Measurements from ENCODE around the gene CSTF2.
"Not testable (repeated sequence)": the region's sequence is repeated elsewhere in the genome, so short reads cannot be mapped to it uniquely, and the experiment has no call there.

Gene CSTF2

DNA sequence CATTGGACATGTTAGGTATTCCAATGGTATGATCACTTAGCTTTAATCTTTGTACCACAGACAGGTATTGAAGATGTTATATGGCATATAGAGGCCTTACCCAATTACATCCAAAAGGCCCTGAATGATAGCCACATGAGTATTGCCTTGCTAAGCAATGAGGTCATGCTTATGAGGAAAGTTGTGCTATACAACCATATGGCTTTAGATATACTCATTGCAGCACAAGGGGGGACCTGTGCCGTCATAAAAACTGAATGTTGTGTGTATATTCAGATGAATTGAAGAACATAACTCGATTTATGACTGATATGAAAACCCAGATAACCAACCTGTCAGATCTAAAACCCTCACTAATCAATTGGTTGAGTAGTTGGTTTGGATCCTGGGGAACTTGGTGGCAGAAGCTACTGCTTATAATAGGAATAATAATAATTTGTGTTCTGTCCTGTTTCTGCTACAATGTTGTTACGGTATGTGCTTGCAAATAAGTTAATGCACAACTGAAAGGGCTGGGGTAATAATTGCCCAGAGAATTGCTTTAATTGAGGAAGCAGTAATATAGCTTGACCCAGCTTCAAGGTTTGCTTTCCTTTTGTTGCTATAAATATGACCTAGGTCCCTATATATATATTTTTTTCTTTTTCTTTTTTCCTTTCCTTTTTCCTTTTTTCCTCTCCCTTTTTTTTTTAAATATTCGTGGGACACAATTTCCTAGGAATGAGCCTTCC is 21.5 kb upstream of the CSTF2 start:
- no peaks in the 10 kb centered on the region for H3K27me3 ChIP-seq (ENCODE audit: insufficient read depth, low read length, poor library complexity, severe bottlenecking)
- H3K9me3 ChIP-seq (ENCODE audit: insufficient read depth, low read depth, low read length) = no peaks in the 10 kb centered on the region
- H3K4me3 ChIP-seq (ENCODE audit: low read length, poor library complexity, severe bottlenecking) = no peak overlapping the region
- no peaks in the 10 kb centered on the region for H4K20me1 ChIP-seq (ENCODE audit: insufficient read depth, low read length, poor library complexity, severe bottlenecking)
- no peaks in the 10 kb centered on the region for H3K79me2 ChIP-seq (ENCODE audit: insufficient read depth, low read length)
- no peak overlapping the region for H2AFZ ChIP-seq (ENCODE audit: low read length)
- no peaks in the 10 kb centered on the region for H3K9me2 ChIP-seq (replicated peaks; ENCODE audit: low read depth, low read length)
- no peak overlapping the region for H3K4me2 ChIP-seq (ENCODE audit: low read depth, low read length, poor library complexity, severe bottlenecking)
- no peak for TF ChIP-seq EZH2phosphoT487 (IDR thresholded peaks at IDR 0.05; ENCODE audit: borderline replicate concordance)
- TF ChIP-seq, protein P1, sequence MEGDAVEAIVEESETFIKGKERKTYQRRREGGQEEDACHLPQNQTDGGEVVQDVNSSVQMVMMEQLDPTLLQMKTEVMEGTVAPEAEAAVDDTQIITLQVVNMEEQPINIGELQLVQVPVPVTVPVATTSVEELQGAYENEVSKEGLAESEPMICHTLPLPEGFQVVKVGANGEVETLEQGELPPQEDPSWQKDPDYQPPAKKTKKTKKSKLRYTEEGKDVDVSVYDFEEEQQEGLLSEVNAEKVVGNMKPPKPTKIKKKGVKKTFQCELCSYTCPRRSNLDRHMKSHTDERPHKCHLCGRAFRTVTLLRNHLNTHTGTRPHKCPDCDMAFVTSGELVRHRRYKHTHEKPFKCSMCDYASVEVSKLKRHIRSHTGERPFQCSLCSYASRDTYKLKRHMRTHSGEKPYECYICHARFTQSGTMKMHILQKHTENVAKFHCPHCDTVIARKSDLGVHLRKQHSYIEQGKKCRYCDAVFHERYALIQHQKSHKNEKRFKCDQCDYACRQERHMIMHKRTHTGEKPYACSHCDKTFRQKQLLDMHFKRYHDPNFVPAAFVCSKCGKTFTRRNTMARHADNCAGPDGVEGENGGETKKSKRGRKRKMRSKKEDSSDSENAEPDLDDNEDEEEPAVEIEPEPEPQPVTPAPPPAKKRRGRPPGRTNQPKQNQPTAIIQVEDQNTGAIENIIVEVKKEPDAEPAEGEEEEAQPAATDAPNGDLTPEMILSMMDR (conservative IDR thresholded peaks at IDR 0.05; ENCODE audit: low read length) = no peak
- H3F3A ChIP-seq (ENCODE audit: low read depth) = no peaks in the 10 kb centered on the region
- no peak overlapping the region for H3K9ac ChIP-seq (ENCODE audit: low read depth, low read length, poor library complexity, severe bottlenecking)
- no peaks in the 10 kb centered on the region for H3K4me1 ChIP-seq (ENCODE audit: insufficient read depth, low read length, poor library complexity, severe bottlenecking)
- no peaks in the 10 kb centered on the region for H3K36me3 ChIP-seq (ENCODE audit: insufficient read depth, low read length)

- Histone ChIP-seq H3K9me3 (ENCODE audit: insufficient read depth, low read depth, low read length) (no peaks in the 10 kb centered on the region), H3K79me2 (ENCODE audit: insufficient read depth, low read length) (no peaks in the 10 kb centered on the region), H4K20me1 (ENCODE audit: insufficient read depth, low read length, poor library complexity, severe bottlenecking) (no peaks in the 10 kb centered on the region), H3K9ac (ENCODE audit: low read depth, low read length, poor library complexity, severe bottlenecking) (no peak overlapping the region), H3K4me1 (ENCODE audit: insufficient read depth, low read length, poor library complexity, severe bottlenecking) (no peaks in the 10 kb centered on the region), H2AFZ (ENCODE audit: low read length) (no peak overlapping the region), H3K4me3 (ENCODE audit: low read length, poor library complexity, severe bottlenecking) (no peak overlapping the region), H3K4me2 (ENCODE audit: low read depth, low read length, poor library complexity, severe bottlenecking) (no peak overlapping the region), H3F3A (ENCODE audit: low read depth) (no peaks in the 10 kb centered on the region), H3K9me2 (replicated peaks; ENCODE audit: low read depth, low read length) (no peaks in the 10 kb centered on the region), H3K36me3 (ENCODE audit: insufficient read depth, low read length) (no peaks in the 10 kb centered on the region), H3K27me3 (ENCODE audit: insufficient read depth, low read length, poor library complexity, severe bottlenecking) (no peaks in the 10 kb centered on the region)
- TF ChIP-seq, protein P1 (conservative IDR thresholded peaks at IDR 0.05; ENCODE audit: low read length) = no peak
- no peak for TF ChIP-seq EZH2phosphoT487 (IDR thresholded peaks at IDR 0.05; ENCODE audit: borderline replicate concordance)
Measured at GRCh38 chrX:100802843-100803242, 17.3 kb upstream of the CSTF2 start.

DNA sequence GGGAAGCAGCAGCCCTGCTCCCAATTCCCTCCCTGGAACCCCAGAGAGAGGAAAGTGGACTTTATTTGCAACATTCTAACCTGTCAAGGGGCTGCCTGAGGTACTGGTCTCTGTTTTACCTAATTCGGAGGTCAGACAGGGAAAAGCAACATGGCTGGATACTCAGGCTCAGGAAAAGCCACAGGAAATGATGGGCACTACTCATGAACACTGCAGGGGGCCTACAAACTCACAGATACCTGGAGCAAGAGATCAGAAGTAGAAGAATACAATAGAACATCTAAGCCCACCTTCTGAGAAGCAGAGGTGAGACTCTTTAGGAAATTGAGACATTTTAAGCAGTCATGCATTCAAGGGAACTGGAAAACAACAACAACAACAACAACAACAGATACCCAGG is 15.4 kb upstream of the CSTF2 start:
- H3K79me2 ChIP-seq (ENCODE audit: insufficient read depth, low read length) = no peaks in the 10 kb centered on the region
- H3K9ac ChIP-seq (ENCODE audit: low read depth, low read length, poor library complexity, severe bottlenecking) = no peak overlapping the region
- H3K36me3 ChIP-seq (ENCODE audit: insufficient read depth, low read length) = no peaks in the 10 kb centered on the region
- H3K4me1 ChIP-seq (ENCODE audit: insufficient read depth, low read length, poor library complexity, severe bottlenecking) = no peaks in the 10 kb centered on the region
- H3K9me3 ChIP-seq (ENCODE audit: insufficient read depth, low read depth, low read length) = no peaks in the 10 kb centered on the region
- no peaks in the 10 kb centered on the region for H3K9me2 ChIP-seq (replicated peaks; ENCODE audit: low read depth, low read length)
- H3K4me3 ChIP-seq (ENCODE audit: low read length, poor library complexity, severe bottlenecking) = no peak overlapping the region
- H2AFZ ChIP-seq (ENCODE audit: low read length) = no peak overlapping the region
- H4K20me1 ChIP-seq (ENCODE audit: insufficient read depth, low read length, poor library complexity, severe bottlenecking) = no peaks in the 10 kb centered on the region
- no peaks in the 10 kb centered on the region for H3K27me3 ChIP-seq (ENCODE audit: insufficient read depth, low read length, poor library complexity, severe bottlenecking)
- H3K4me2 ChIP-seq (ENCODE audit: low read depth, low read length, poor library complexity, severe bottlenecking) = no peak overlapping the region
- TF ChIP-seq, protein P1 (conservative IDR thresholded peaks at IDR 0.05; ENCODE audit: low read length) = no peak
- TF ChIP-seq EZH2phosphoT487 (IDR thresholded peaks at IDR 0.05; ENCODE audit: borderline replicate concordance) = no peak
- H3F3A ChIP-seq (ENCODE audit: low read depth) = no peaks in the 10 kb centered on the region

DNA sequence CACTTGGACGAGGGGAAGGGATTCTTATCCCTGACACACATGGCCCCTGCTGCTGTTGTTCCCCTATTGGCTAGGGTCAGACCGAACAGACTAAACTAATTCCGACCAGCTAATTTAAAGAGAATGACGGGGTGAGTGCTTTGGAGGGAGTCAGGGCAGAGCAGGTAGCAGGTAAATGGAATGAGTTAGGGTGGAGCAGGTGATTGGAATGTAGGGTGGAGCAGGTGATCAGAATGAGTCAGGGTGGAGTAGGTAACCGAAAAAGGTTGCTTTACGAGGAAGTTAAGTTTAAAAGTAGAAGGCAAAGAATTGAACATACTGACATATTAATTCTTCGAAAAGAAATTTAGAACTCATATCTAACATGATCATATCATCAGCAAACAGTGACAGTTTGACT is 11.9 kb upstream of the CSTF2 start:
- not testable (repeated sequence) for H3K9me2 ChIP-seq (replicated peaks; ENCODE audit: low read depth, low read length); H3K36me3 ChIP-seq (ENCODE audit: insufficient read depth, low read length); H2AFZ ChIP-seq (ENCODE audit: low read length); H3K4me3 ChIP-seq (ENCODE audit: low read length, poor library complexity, severe bottlenecking); H3K9me3 ChIP-seq (ENCODE audit: insufficient read depth, low read depth, low read length); H3K4me1 ChIP-seq (ENCODE audit: insufficient read depth, low read length, poor library complexity, severe bottlenecking); H3K9ac ChIP-seq (ENCODE audit: low read depth, low read length, poor library complexity, severe bottlenecking); H3K4me2 ChIP-seq (ENCODE audit: low read depth, low read length, poor library complexity, severe bottlenecking); H4K20me1 ChIP-seq (ENCODE audit: insufficient read depth, low read length, poor library complexity, severe bottlenecking); H3K79me2 ChIP-seq (ENCODE audit: insufficient read depth, low read length); H3K27me3 ChIP-seq (ENCODE audit: insufficient read depth, low read length, poor library complexity, severe bottlenecking); H3F3A ChIP-seq (ENCODE audit: low read depth)

Data from Loucy (cell line).